PFSK-1 (cell line): ENCODE measurements around the gene ELOVL6.

ENCODE experiments used
- FOXP2 ChIP-seq: optimal IDR thresholded peaks from 2 replicates; pipeline ENCODE3; 2011; ENCODE audit warnings: borderline replicate concordance, control low read depth, inconsistent platforms; ENCODE audit not compliant: insufficient read depth; ENCODE audit errors: extremely low read length, extremely low read depth
- POLR2AphosphoS5 ChIP-seq: IDR thresholded peaks from 2 replicates; pipeline ENCODE4 v1.6.1; 2012; ENCODE audit warnings: low read depth, mild to moderate bottlenecking, control low read depth, low read length, moderate library complexity
- TAF1 ChIP-seq: IDR thresholded peaks from 2 replicates; pipeline ENCODE4 v1.6.1; 2012; ENCODE audit warnings: low read length, control low read depth, borderline replicate concordance; ENCODE audit not compliant: insufficient read depth
- TF ChIP-seq, protein P1 (sequence below), 2 experiments: IDR thresholded peaks; 2 replicates each; pipeline versions ENCODE4 v1.6.1 to v1.8.0; 2011 to 2012; ENCODE audit warnings: low read depth in 2 of 2, low read length in 2 of 2, control low read depth in 1 of 2, inconsistent platforms in 1 of 2, mild to moderate bottlenecking in 1 of 2, moderate library complexity in 1 of 2; ENCODE audit not compliant: insufficient read depth in 1 of 2

DNA sequence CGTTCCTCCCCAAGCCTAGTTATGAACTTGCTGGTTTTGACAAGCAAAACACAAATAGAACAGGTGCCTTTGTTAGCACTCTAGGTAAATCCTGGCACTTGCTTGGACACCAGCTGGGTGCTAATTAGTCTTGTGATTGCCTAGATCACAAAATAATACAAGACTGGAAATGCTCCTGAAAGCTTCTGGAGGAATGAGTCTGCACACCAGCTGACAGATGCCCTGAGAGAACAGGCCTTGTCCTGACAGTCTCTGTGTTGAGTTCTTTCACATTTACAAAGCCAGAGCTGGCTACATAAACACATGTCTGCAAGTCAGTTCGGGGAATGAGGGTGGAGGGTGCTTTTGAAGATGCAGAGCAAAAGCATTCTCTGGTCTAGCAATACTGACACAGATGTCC, 93.8 kb downstream of the ELOVL6 start:
- TF ChIP-seq TAF1 (no peak), FOXP2 (no peak), POLR2AphosphoS5 (no peak)
- TF ChIP-seq, protein P1, sequence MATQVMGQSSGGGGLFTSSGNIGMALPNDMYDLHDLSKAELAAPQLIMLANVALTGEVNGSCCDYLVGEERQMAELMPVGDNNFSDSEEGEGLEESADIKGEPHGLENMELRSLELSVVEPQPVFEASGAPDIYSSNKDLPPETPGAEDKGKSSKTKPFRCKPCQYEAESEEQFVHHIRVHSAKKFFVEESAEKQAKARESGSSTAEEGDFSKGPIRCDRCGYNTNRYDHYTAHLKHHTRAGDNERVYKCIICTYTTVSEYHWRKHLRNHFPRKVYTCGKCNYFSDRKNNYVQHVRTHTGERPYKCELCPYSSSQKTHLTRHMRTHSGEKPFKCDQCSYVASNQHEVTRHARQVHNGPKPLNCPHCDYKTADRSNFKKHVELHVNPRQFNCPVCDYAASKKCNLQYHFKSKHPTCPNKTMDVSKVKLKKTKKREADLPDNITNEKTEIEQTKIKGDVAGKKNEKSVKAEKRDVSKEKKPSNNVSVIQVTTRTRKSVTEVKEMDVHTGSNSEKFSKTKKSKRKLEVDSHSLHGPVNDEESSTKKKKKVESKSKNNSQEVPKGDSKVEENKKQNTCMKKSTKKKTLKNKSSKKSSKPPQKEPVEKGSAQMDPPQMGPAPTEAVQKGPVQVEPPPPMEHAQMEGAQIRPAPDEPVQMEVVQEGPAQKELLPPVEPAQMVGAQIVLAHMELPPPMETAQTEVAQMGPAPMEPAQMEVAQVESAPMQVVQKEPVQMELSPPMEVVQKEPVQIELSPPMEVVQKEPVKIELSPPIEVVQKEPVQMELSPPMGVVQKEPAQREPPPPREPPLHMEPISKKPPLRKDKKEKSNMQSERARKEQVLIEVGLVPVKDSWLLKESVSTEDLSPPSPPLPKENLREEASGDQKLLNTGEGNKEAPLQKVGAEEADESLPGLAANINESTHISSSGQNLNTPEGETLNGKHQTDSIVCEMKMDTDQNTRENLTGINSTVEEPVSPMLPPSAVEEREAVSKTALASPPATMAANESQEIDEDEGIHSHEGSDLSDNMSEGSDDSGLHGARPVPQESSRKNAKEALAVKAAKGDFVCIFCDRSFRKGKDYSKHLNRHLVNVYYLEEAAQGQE (IDR thresholded peaks at IDR 0.05; ENCODE audit: insufficient read depth in 1 of 2, low read depth in 2 of 2, low read length in 2 of 2): no peak
